Vagina (tissue), 2 donors: Measurements from ENCODE around the gene TPBGL.

Experiments
- CTCF ChIP-seq, 3 experiments: fragments of 450-650 bp in 2 of 3; fragments of 200-600 bp in 1 of 3; sonication (generic) in 1 of 3; IDR thresholded peaks; one replicate each; pipeline ENCODE4 v1.5.1; 2017 to 2019; ENCODE audit warnings: antibody characterized with exemption in 3 of 3, mild to moderate bottlenecking in 2 of 3, moderate library complexity in 2 of 3
- POLR2AphosphoS5 ChIP-seq, 2 donors: sonication (generic); formaldehyde crosslinking; IDR thresholded peaks; one replicate each; pipeline ENCODE4 v1.9.0; 2017; ENCODE audit warnings: antibody characterized with exemption in 2 of 2, mild to moderate bottlenecking in 2 of 2, low read depth in 1 of 2; ENCODE audit not compliant: insufficient read depth in 1 of 2

GRCh38 chr11:75200051-75200450 is 40.5 kb upstream of the TPBGL start:
- TF ChIP-seq POLR2AphosphoS5 (IDR thresholded peaks at IDR 0.05; ENCODE audit: insufficient read depth in 1 of 2, low read depth in 1 of 2) (no peak), CTCF (IDR thresholded peaks at IDR 0.05) (no peak)
